Kidney capillary endothelial cell (primary cell): ENCODE data around the gene TTC31.
"Not testable (repeated sequence)": the region's sequence is repeated elsewhere in the genome, so short reads cannot be mapped to it uniquely, and the experiment has no call there.

Experiments used
- DNase-seq: peaks from one replicate; pipeline ENCODE4 v3.0.0-alpha.2; 2018; ENCODE audit warnings: low spot score

TTC31 gene

GRCh38 chr2:74457549-74458131 is 25.2 kb upstream of the TTC31 start:
- DNase-seq, result no peak

- peak; percentile 100 for DNase-seq
Measured at GRCh38 chr2:74458132-74458937, 24.5 kb upstream of the TTC31 start, which contains the start of gene WBP1. Gene WBP1 (plus strand): TSS chr2:74458438. CDS start chr2:74458603, 165 bp downstream.

GRCh38 chr2:74458938-74459363 is 23.9 kb upstream of the TTC31 start:
- no peak for DNase-seq

GRCh38 chr2:74459503-74460118 is 23.3 kb upstream of the TTC31 start:
- DNase-seq, result not testable (repeated sequence)

DNA sequence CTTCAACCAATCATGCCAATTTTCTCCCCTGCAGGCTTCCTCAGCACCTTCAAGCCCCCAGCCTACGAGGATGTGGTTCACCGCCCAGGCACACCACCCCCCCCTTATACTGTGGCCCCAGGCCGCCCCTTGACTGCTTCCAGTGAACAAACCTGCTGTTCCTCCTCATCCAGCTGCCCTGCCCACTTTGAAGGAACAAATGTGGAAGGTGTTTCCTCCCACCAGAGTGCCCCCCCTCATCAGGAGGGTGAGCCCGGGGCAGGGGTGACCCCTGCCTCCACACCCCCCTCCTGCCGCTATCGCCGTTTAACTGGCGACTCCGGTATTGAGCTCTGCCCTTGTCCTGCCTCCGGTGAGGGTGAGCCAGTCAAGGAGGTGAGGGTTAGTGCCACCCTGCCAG is 22.7 kb upstream of the TTC31 start:
- not testable (repeated sequence) for DNase-seq

- DNase-seq, result no peak
Measured at GRCh38 chr2:74461187-74462053, 21.5 kb upstream of the TTC31 start.

GRCh38 chr2:74462054-74462785 is 20.7 kb upstream of the TTC31 start:
- DNase-seq, result no peak

DNA sequence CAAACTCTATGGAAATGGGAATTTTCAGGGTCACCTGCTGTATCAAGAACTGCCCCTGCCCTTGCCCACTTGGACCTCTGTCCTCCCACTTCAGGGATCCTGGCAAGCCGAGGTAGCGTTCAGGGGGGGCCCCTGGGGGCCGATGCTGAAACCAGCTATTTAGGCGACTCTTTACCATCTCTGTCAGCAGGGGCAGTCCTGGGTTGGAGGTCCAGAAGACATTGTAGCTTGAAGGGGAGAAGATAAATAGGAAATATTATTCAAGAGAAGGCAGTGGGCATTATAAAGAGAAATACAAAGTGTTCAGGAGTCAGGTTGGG is 20.1 kb upstream of the TTC31 start:
- no peak for DNase-seq

DNA sequence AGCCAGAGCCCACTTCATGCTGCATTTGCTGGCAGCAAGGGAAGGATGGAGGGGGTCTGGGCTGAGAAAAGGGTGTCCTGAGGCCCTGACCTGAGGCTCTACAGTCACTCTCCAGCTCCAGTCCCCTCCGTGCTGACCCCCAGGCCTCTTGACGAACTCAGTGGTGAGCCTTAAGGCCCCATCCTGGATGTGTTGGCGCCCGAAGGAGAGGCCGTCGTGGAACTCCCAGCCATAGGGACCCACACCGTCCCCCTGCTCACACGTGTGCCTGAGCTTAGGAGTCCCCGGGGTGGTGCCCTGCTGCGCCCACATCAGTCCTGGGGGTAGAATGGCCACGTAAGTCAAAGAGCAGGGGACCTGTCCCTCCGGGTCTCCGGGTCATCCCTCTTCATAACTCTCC is 18.5 kb upstream of the TTC31 start:
- DNase-seq, result no peak

- not testable (repeated sequence) for DNase-seq
Measured at GRCh38 chr2:74470742-74471141, 12.1 kb upstream of the TTC31 start.

DNA sequence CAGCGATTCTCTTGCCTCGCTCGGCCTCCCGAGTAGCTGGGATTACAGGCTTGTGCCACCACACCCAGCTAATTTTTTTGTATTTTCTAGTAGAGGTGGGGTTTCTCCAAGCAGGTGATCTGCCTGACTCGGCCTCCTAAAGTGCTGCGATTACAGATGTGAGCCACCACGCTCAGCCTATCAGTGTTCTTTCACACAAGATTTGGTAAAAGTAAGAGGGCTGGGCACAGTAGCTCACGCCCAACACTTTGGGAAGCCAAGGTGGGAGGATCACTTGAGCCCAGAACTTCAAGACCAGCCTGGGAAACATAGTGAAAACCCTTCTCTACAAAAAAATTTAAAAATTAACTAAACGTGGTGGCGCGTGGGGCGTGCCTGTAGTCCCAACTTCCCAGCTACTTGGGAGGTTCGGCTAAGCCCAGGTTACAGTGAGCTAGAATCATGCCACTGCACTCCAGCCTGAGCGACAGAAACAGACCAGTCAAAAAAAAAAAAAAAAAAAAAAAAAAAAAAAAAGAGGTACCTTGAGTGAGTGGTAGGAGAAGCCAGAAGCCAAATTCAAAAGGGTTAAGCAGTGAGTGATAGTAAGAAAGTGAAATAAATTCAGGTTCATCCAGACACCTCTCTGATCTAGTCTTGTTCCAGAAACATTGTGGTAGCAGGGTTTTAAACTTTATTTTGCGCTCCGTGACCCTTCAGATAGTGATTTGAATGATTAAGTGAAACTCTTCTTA is 11.4 kb upstream of the TTC31 start:
- DNase-seq, result no peak

DNA sequence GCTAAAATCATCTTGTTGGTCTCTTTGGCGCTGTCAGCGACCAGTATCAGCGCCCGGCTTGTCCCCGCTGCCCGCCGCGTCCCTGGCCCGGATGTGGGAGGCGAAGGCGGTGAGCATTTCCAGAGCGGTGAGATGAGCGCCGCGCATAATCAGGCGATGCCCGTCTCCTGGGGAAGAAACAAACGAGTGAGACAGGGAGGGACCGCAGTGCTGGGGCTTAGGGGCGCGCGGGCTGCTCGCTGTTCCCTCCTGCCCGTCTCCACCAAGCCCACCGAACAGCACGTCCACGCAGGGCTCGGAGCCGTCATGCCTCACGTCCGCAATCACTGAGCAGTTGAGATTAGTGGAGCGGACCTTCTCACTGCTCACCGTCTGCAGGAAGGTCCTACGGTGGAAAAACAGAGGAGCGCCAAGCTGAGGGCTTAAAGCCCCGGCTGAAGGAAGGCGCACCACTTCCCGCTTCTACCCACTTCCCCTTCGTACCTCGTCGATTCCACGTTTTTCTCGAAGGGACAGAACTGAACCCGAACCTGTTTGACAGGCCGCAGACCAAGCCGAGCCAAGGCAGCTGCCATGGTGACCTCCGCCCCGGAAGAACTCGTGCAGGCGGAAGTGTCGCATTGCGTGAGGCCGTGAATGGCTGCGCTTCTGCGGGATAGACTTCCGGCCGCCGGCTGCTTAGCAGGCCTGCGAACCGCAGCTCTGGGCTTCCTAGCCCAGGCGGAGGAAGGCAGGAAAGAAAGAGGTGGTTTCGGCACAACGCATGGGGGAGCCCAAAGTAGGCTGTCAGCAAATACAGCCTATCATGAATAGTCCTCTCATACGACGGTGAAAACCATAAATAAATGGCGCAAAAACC is 10.6 kb upstream of the TTC31 start, which contains the start of gene MRPL53:
MRPL53 (minus strand) TSS at position 595 of the 859 bp plus-strand sequence; CDS start at position 575, 20 bp downstream.
- peak; percentile 91 for DNase-seq

DNA sequence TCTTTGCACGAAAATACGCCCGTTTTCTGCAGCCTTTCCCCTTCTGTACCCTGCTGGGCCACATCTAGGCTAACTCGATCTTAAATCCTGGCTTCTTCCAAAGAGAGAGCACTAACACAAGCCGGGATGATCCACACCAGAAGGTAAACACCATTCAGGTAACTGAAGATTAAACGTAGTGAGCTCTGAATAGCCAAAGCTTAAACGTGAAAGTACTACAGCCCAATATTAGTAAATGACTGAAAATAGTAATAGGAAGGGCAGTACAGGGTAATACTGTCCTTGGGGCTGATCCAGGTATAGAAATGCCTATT is 10.0 kb upstream of the TTC31 start:
- no peak for DNase-seq

DNA sequence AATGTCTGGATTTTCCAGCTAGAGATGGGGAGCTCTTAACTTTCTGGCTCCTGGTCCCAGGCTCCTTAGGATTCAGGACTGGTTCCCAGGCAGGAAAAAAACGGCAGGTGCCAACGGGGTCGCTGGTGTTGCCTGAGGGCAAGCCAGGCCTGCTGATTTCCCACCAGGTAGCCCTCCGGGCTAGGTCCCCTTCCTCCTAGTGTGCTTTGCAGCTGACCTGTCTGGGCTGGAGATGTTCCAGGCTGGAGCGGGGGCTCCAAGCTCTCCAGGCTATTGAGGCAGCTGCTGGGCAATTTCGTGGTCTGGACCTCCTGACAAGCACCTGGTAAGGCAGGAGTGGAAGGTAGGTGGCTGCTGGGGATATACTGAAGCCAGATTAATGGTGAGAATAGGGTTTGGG is 8.4 kb upstream of the TTC31 start:
- DNase-seq, result no peak

DNA sequence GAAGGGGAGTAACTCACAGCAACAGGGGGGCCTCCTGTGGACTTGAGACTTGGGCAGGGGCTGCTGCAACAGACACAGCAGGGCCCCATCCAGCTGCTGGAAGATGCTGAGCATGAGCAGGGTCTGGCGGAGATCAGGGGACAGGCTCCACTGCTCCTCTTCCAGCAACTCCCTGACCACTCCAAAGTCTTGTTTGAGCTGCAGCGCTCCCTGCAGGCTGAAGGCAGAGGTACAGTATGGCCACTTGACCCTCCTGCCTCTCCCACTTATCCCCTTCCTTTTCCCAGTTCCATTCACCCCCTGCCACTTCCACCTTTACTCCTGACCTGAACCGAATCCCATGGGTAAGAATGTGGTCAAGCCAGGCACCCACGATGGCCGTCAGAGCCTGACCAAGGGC is 8.0 kb upstream of the TTC31 start:
- no peak for DNase-seq

GRCh38 chr2:74481431-74481830 is 1.4 kb upstream of the TTC31 start:
- DNase-seq, result no peak

GRCh38 chr2:74481961-74482800 is 700 bp upstream of the TTC31 start:
- DNase-seq, result no peak

DNA sequence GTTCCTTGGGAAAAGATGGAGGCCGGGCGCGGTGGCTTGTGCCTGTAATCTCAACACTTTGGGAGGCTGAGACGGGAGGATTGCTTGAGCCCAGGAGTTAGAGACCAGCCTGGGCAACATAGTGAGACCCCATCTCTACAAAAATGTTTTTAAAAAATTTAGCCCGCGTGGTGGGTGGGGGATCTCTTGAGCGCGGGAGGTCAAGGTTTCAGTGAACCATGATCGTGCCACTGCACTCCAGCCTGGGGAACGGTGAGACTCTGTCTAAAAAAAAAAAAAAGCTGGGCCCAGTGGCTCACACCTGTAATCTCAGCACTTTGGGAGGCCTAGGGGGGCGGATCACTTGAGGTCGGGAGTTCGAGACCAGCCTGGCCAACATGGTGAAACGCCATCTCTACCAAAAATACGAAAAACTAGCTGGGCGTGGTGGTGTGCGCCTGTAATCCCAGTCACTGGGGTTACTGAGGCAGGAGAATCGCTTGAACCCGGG is 839 bp downstream of the TTC31 start:
- not testable (repeated sequence) for DNase-seq

GRCh38 chr2:74486141-74486540 is 3.3 kb downstream of the TTC31 start:
- DNase-seq, result no peak
